Uterus (tissue), 4 donors: ENCODE measurements around the gene NRARP. TPM values are rescaled to one million over a fixed set of nuclear protein-coding genes. Genes with fewer than 3 reads are reported as not detected.

Experiments
- DNase-seq, 2 donors: peaks; one replicate each; pipeline ENCODE4 v3.0.0-alpha.2; 2019 to 2020
- H3K27ac ChIP-seq, 2 donors: fragments of 200-600 bp; sonication (generic); 1 replicate in 1 of 2; 2 replicates in 1 of 2; pipeline ENCODE4 v1.5.1; 2016 to 2018
- H3K27me3 ChIP-seq, 2 donors: fragments of 200-600 bp; sonication (generic); one replicate each; pipeline ENCODE4 v1.5.1; 2018 to 2019; ENCODE audit warnings: control low read depth in 1 of 2
- H3K36me3 ChIP-seq, 2 donors: fragments of 200-600 bp; sonication (generic); one replicate each; pipeline ENCODE4 v1.5.1; 2019; ENCODE audit warnings: control low read depth in 1 of 2
- H3K4me1 ChIP-seq, 2 donors: fragments of 200-600 bp; sonication (generic); one replicate each; pipeline ENCODE4 v1.5.1; 2018 to 2019; ENCODE audit warnings: control low read depth in 1 of 2
- H3K4me3 ChIP-seq, 2 donors: fragments of 200-600 bp; sonication (generic); 1 replicate in 1 of 2; 2 replicates in 1 of 2; pipeline ENCODE4 v1.5.1; 2018 to 2019; ENCODE audit warnings: mild to moderate bottlenecking in 1 of 2
- H3K9me3 ChIP-seq, 2 donors: fragments of 200-600 bp; sonication (generic); one replicate each; pipeline ENCODE4 v1.5.1; 2019; ENCODE audit warnings: control low read depth in 1 of 2
- CTCF ChIP-seq, 4 experiments: fragments of 200-600 bp in 2 of 4; fragments of 450-650 bp in 2 of 4; sonication (generic) in 2 of 4; IDR thresholded peaks; one replicate each; pipeline ENCODE4 v1.5.1; 2016 to 2019; ENCODE audit warnings: antibody characterized with exemption in 4 of 4, mild to moderate bottlenecking in 2 of 4, moderate library complexity in 1 of 4
- POLR2A ChIP-seq, 2 donors: fragments of 450-650 bp; IDR thresholded peaks; one replicate each; pipeline ENCODE4 v1.6.1; 2016; ENCODE audit warnings: antibody characterized with exemption in 2 of 2, mild to moderate bottlenecking in 1 of 2, moderate library complexity in 1 of 2
- intact Hi-C: fragments of 100-400 bp; cut with DNase I; formaldehyde crosslinking; loops from one replicate; pipeline ENCODE4 v1.15.1; 2023; ENCODE audit warnings: low total_unique reads
- total RNA-seq, 4 donors: library from RNA; depleted of rRNA in 3 of 4; stranded (reverse); fragments of >200 nt in 3 of 4; gene quantifications; one replicate each; pipeline versions ENCODE4 v1.1.0 to v1.2.4, GENCODE V29; 2014 to 2023
- donor health status: DM: yes; HTN: yes; CAD: no.

Gene NRARP
- total RNA-seq, 4 donors from 2014 or later, result 0.29 to 16.5 (median 11.4) TPM

- DNase-seq, result peak; percentile 80 to 83
- Histone ChIP-seq H3K27me3 (no peaks in the 10 kb centered on the region), H3K4me1 (peaks cover 0 to 10% of the 10 kb centered on the region in 2 donors), H3K36me3 (no peaks in the 10 kb centered on the region), H3K9me3 (no peaks in the 10 kb centered on the region), H3K27ac (peak within 1 kb of the TSS; percentile 77 to 78), H3K4me3 (peak within 1 kb of the TSS; percentile 18 to 42)
- intact Hi-C loops, result no loop called here
- TF ChIP-seq CTCF (IDR thresholded peaks at IDR 0.05), result peak in 1 of 4 experiments; percentile 8
- TF ChIP-seq POLR2A (IDR thresholded peaks at IDR 0.05), result peak; percentile 9 to 37
Observed at GRCh38 chr9:137277329-137278041, 24.6 kb downstream of the NRARP start, which contains the start of gene TOR4A. TSS of gene TOR4A (plus strand) at chr9:137277726. CDS start at chr9:137278690, 964 bp downstream.

- H3K9me3 ChIP-seq, result no peaks in the 10 kb centered on the region
- peak; percentile 75 to 83 for DNase-seq
- no peaks in the 10 kb centered on the region for H3K36me3 ChIP-seq
- intact Hi-C loops, result no loop called here
- H3K27me3 ChIP-seq, result no peaks in the 10 kb centered on the region
- H3K4me3 ChIP-seq, result peak overlapping the region; percentile 18 to 42
- TF ChIP-seq POLR2A (IDR thresholded peaks at IDR 0.05) (no peak), CTCF (IDR thresholded peaks at IDR 0.05) (no peak)
- H3K4me1 ChIP-seq, result peaks cover 0 to 10% of the 10 kb centered on the region in 2 donors
- peak overlapping the region; percentile 77 to 78 for H3K27ac ChIP-seq
Observed at GRCh38 chr9:137276473-137277328, 25.4 kb downstream of the NRARP start.

- intact Hi-C loops, result no loop called here
- Histone ChIP-seq H3K27ac (peak overlapping the region; percentile 77 to 78), H3K36me3 (no peaks in the 10 kb centered on the region)
Observed at GRCh38 chr9:137275588-137276472, 26.2 kb downstream of the NRARP start.

GRCh38 chr9:137275203-137275587 is 26.9 kb downstream of the NRARP start:
- Histone ChIP-seq H3K36me3 (no peaks in the 10 kb centered on the region), H3K4me3 (no peak overlapping the region), H3K9me3 (no peaks in the 10 kb centered on the region), H3K27ac (no peak overlapping the region), H3K4me1 (peaks cover 0 to 10% of the 10 kb centered on the region in 2 donors), H3K27me3 (no peaks in the 10 kb centered on the region)
- DNase-seq, result no peak
- intact Hi-C loops, result no loop called here
- no peak for TF ChIP-seq CTCF (IDR thresholded peaks at IDR 0.05)

More at GRCh38 chr9:137275588-137276472, 26.2 kb downstream of the NRARP start:
- Histone ChIP-seq H3K9me3 (no peaks in the 10 kb centered on the region), H3K4me3 (no peak overlapping the region), H3K4me1 (peaks cover 0 to 10% of the 10 kb centered on the region in 2 donors), H3K27me3 (no peaks in the 10 kb centered on the region)
- TF ChIP-seq POLR2A (IDR thresholded peaks at IDR 0.05) (no peak), CTCF (IDR thresholded peaks at IDR 0.05) (no peak)
- no peak for DNase-seq
